Upper lobe of left lung (tissue), 6 donors: ENCODE results near the gene SNCB. TPM values are rescaled to one million over a fixed set of nuclear protein-coding genes. Genes with fewer than 3 reads are reported as not detected.

Experiments used
- ATAC-seq, 2 donors: fragments of 200-7000 bp; cut with Tn5 transposase; one replicate each; pipeline ENCODE4 v1.9.1; 2022; ENCODE audit warnings: mild to moderate bottlenecking in 2 of 2, moderate library complexity in 2 of 2; ENCODE audit not compliant: low FRiP score in 2 of 2
- DNase-seq, 2 donors: peaks; one replicate each; pipeline ENCODE4 v3.0.0-alpha.2; 2019 to 2020
- H3K27ac ChIP-seq, 4 donors: fragments of 200-600 bp; sonication (generic); one replicate each; pipeline ENCODE4 v1.5.1; 2016 to 2019
- H3K27me3 ChIP-seq, 4 donors: fragments of 200-600 bp; sonication (generic); one replicate each; pipeline ENCODE4 v1.5.1; 2017 to 2019
- H3K36me3 ChIP-seq, 4 donors: fragments of 200-600 bp; sonication (generic); one replicate each; pipeline ENCODE4 v1.5.1; 2016 to 2019
- H3K4me1 ChIP-seq, 4 donors: fragments of 200-600 bp; sonication (generic); one replicate each; pipeline ENCODE4 v1.5.1; 2018 to 2019
- H3K4me3 ChIP-seq, 4 donors: fragments of 200-600 bp; sonication (generic); one replicate each; pipeline ENCODE4 v1.5.1; 2017 to 2019; ENCODE audit warnings: mild to moderate bottlenecking in 2 of 4, moderate library complexity in 1 of 4
- H3K9me3 ChIP-seq, 4 donors: fragments of 200-600 bp; sonication (generic); one replicate each; pipeline ENCODE4 v1.5.1; 2018 to 2019
- EP300 ChIP-seq, 4 donors: sonication (generic); formaldehyde crosslinking; IDR thresholded peaks; one replicate each; pipeline ENCODE4 v1.5.1; 2017; ENCODE audit warnings: antibody characterized with exemption in 4 of 4, control low read depth in 2 of 4
- POLR2A ChIP-seq, 4 donors: fragments of 450-650 bp; IDR thresholded peaks; one replicate each; pipeline ENCODE4 v1.5.1; 2016 to 2017; ENCODE audit warnings: antibody characterized with exemption in 4 of 4, mild to moderate bottlenecking in 2 of 4
- POLR2AphosphoS5 ChIP-seq, 2 donors: sonication (generic); formaldehyde crosslinking; IDR thresholded peaks; one replicate each; pipeline ENCODE4 v1.5.1; 2017; ENCODE audit warnings: antibody characterized with exemption in 2 of 2
- WGBS, 2 donors: methylation state at CpG; one replicate each; pipeline ENCODE4 v1.1.5; 2017 to 2018; 5-methylcytosine and 5-hydroxymethylcytosine counted together
- total RNA-seq, 6 donors: library from RNA; depleted of rRNA in 4 of 6; stranded (reverse); fragments of >200 nt in 4 of 6; gene quantifications; one replicate each; pipeline versions ENCODE4 v1.1.0 to v1.2.1, GENCODE V29; 2016 to 2021
- TF ChIP-seq, protein P1 (sequence below), 6 experiments: fragments of 450-650 bp in 4 of 6; fragments of 200-600 bp in 2 of 6; sonication (generic) in 2 of 6; IDR thresholded peaks; one replicate each; pipeline ENCODE4 v1.5.1; 2016 to 2019; ENCODE audit warnings: antibody characterized with exemption in 6 of 6
- donor health status: DM: no; HTN: no; CAD: no; lungs with moderate emphysema.
- donor health status: DM: no; HTN: yes; CAD: no; lungs with severe emphysema.

SNCB gene
- total RNA-seq, 6 donors from 2014 or later: not detected

GRCh38 chr5:176609724-176610434 lies 20.5 kb downstream of the SNCB start, which contains the start of gene GPRIN1:
Gene GPRIN1 (minus strand): TSS chr5:176610156. CDS start chr5:176599834, 10,322 bp downstream.
- ATAC-seq: peak in 1 of 2 donors; percentile 92
- Histone ChIP-seq H3K4me1 (peaks cover 6 to 20% (median 11%) of the 10 kb centered on the region in 4 donors), H3K4me3 (peak within 1 kb of the TSS; percentile 72 to 89 (median 78)), H3K9me3 (no peaks in the 10 kb centered on the region), H3K36me3 (no peaks in the 10 kb centered on the region), H3K27ac (peak within 1 kb of the TSS in 1 of 4 donors; percentile 64), H3K27me3 (peaks cover 0 to 5% (median 1%) of the 10 kb centered on the region in 4 donors)
- DNase-seq: peak; percentile 42 to 94
- 0 to 2% methylated on average over 5 to 42 of the region's 101 CpGs for WGBS, 2 donors
- TF ChIP-seq, protein P1, sequence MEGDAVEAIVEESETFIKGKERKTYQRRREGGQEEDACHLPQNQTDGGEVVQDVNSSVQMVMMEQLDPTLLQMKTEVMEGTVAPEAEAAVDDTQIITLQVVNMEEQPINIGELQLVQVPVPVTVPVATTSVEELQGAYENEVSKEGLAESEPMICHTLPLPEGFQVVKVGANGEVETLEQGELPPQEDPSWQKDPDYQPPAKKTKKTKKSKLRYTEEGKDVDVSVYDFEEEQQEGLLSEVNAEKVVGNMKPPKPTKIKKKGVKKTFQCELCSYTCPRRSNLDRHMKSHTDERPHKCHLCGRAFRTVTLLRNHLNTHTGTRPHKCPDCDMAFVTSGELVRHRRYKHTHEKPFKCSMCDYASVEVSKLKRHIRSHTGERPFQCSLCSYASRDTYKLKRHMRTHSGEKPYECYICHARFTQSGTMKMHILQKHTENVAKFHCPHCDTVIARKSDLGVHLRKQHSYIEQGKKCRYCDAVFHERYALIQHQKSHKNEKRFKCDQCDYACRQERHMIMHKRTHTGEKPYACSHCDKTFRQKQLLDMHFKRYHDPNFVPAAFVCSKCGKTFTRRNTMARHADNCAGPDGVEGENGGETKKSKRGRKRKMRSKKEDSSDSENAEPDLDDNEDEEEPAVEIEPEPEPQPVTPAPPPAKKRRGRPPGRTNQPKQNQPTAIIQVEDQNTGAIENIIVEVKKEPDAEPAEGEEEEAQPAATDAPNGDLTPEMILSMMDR (IDR thresholded peaks at IDR 0.05): peak in 4 of 6 experiments; percentile 19 to 60 (median 41)
- no peak for TF ChIP-seq POLR2A (IDR thresholded peaks at IDR 0.05)

DNA sequence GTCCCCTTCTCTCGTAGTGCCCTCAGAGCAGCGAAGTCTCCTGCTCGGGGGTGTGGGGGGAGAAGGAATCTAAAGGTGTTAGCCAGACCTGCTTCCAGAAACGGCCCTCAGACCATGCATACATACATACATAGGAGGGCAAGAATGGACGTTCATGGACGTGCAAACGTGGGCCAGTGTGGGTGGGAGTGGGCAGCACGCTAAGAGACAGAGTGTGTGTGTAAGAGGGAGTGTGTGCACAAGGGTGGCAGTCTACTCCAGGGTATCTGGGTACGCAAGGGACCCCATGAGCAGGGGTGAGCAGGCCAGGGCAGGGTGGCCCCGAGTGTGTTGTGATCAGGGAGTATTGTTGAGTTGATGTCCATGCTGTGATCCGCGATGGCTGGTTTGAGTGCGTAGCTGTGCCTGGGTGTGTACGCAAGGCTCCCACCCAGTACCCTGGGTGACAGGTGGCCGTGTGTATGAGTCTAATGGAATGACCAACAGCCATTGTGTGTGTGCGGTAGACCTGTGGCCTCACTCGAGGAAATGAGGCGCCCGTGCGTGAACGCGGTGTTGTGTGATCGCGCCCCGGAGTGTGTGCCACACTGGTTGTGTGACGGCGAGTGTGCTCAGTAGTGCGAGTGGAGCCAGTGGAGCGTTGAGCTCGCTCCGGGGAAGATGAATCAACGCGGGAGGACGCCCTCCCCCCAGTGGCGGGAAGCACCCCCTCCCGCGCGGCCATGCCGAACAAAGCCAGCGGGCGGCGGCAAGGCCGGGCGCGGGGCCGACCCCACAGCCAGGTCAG lies 21.2 kb downstream of the SNCB start:
- Histone ChIP-seq H3K27me3 (peaks cover 0 to 5% (median 1%) of the 10 kb centered on the region in 4 donors), H3K4me1 (peaks cover 6 to 20% (median 11%) of the 10 kb centered on the region in 4 donors), H3K9me3 (no peaks in the 10 kb centered on the region), H3K36me3 (no peaks in the 10 kb centered on the region), H3K4me3 (peak overlapping the region; percentile 72 to 89 (median 78)), H3K27ac (no peak overlapping the region)
- no peak for TF ChIP-seq POLR2AphosphoS5 (IDR thresholded peaks at IDR 0.05)
- no peak for TF ChIP-seq EP300 (IDR thresholded peaks at IDR 0.05)
- TF ChIP-seq, protein P1 (IDR thresholded peaks at IDR 0.05): no peak
- TF ChIP-seq POLR2A (IDR thresholded peaks at IDR 0.05): no peak
- no peak for ATAC-seq
- no peak for DNase-seq
- WGBS, 2 donors: 39 to 42% methylated on average over 32 to 43 of the region's 46 CpGs

- H3K27me3 ChIP-seq: peaks cover 0 to 5% (median 1%) of the 10 kb centered on the region in 4 donors
Measured at GRCh38 chr5:176608142-176608705, 22.1 kb downstream of the SNCB start.

DNA sequence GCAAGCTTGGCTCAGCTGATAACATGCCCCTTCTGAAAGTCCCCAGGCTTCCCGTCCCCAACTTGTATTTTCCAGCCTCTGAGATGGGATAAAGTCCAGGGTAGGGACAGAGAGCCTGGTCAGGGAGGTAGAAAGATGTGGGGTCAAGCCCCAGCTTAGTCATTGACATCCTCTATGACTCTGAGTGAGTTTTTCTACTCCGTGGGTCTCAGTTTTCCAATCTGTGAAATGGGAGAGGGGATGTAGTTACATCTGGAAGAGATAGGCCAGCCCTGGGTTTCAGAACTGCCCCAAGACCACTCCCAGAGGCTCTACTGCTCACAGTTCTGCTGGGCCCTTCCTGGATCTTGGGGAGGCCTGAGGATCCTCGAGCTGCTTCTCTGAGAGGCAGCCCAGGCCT lies 23.5 kb downstream of the SNCB start:
- no peak for DNase-seq
- peaks cover 6 to 20% (median 11%) of the 10 kb centered on the region in 4 donors for H3K4me1 ChIP-seq
- no peaks in the 10 kb centered on the region for H3K9me3 ChIP-seq
- H3K27ac ChIP-seq: no peak overlapping the region
- no peak for TF ChIP-seq POLR2A (IDR thresholded peaks at IDR 0.05)
- TF ChIP-seq, protein P1 (IDR thresholded peaks at IDR 0.05): no peak
- no peak for TF ChIP-seq EP300 (IDR thresholded peaks at IDR 0.05)
- no peak for TF ChIP-seq POLR2AphosphoS5 (IDR thresholded peaks at IDR 0.05)
- H3K4me3 ChIP-seq: no peak overlapping the region
- 94 to 100% methylated on average over 2 to 3 of the region's 3 CpGs for WGBS, 2 donors
- H3K27me3 ChIP-seq: peaks cover 0 to 5% (median 1%) of the 10 kb centered on the region in 4 donors
- no peaks in the 10 kb centered on the region for H3K36me3 ChIP-seq
- no peak for ATAC-seq

More at GRCh38 chr5:176608142-176608705, 22.1 kb downstream of the SNCB start:
- Histone ChIP-seq H3K9me3 (no peaks in the 10 kb centered on the region), H3K27ac (no peak overlapping the region), H3K4me1 (peaks cover 6 to 20% (median 11%) of the 10 kb centered on the region in 4 donors), H3K36me3 (no peaks in the 10 kb centered on the region), H3K4me3 (no peak overlapping the region)
- DNase-seq (no peak), ATAC-seq (no peak)
- TF ChIP-seq POLR2A (IDR thresholded peaks at IDR 0.05): no peak
- TF ChIP-seq, protein P1 (IDR thresholded peaks at IDR 0.05): no peak
- TF ChIP-seq POLR2AphosphoS5 (IDR thresholded peaks at IDR 0.05): no peak
- no peak for TF ChIP-seq EP300 (IDR thresholded peaks at IDR 0.05)
- WGBS, 2 donors: 95 to 96% methylated on average over 2 to 4 of the region's 4 CpGs
